ENCODE results near the gene AKR1C1.
"Not testable (repeated sequence)": the region's sequence is repeated elsewhere in the genome, so short reads cannot be mapped to it uniquely, and the experiment has no call there.

AKR1C1 gene

DNA sequence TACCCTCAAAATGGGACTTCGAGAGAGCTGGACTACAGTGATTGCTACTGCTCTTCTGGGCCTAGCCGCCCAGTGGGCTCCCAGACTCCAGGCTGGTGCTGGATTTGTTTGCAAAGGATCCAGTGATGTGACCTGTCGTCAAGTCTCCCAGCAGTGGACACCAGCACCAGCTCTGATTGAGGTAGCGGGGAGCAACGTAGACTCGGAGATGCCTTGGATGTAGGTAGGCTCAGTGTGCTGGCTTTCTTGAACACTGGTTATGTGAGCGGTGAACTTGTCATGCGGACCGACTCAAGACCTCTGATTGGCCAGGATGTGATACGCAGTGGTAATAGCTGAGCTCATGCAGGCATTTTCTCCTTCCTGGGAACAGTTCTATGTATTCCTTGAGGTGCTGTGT is 21.0 kb downstream of the AKR1C1 start:
- no peak for DNase-seq

DNA sequence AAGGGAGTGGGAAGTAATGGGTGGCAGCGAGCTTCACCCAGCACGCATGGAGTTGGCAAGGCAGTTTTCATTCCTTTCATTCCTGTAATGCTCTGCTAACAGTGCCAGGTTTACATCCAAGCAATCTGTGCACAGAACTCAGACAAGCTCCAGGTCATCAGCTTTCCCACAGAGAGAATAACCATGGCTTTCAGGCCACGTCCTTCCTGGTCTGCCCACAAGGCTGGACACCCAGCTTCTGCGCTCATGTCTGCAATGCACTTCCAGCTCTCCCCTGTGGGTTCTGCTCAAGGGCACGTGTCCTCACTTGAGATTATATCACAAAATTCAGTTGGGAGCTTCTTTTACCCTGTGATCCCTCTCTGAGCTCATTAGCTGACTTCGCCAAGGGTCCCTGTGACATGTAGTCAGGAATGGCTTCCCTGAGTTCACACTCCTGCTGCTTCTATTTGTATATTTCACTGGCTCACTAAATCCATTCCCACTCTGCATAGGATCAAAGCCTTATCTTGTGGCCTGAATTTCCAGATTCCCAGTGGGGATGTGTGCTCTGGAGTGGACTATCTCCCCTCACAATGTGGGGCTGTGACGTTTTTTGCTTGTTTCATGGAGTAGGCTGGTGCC is 21.9 kb downstream of the AKR1C1 start:
- DNase-seq: no peak

DNA sequence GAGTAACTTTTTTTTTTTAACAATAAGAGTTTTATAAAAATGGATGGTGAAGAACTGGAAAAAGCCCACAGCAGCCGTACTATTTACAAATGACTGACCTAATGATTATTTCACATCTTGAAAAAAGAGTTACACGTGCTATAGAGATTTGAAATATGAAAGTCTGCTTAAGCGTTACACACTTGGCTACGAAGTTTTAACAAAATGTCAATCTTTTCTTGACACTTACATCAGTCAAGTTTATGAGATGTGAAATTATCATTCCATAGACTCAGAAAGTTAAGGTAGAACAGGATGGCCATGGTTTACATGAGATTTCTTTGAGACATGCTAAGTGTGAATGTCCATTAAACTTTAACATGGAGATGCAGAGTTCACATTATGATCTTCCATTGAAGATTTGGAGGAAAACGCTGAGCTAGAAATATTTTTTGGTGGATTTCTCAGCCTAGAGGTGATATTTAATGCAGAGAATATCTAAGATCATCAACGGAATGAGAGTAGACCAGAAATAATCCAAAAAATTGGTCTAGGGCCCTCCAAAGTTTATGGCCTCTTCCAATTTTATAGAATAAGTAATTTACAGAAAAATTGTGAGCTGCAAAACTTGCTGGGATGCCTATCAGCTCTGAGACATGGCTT is 24.9 kb downstream of the AKR1C1 start:
- DNase-seq: not testable (repeated sequence)

DNA sequence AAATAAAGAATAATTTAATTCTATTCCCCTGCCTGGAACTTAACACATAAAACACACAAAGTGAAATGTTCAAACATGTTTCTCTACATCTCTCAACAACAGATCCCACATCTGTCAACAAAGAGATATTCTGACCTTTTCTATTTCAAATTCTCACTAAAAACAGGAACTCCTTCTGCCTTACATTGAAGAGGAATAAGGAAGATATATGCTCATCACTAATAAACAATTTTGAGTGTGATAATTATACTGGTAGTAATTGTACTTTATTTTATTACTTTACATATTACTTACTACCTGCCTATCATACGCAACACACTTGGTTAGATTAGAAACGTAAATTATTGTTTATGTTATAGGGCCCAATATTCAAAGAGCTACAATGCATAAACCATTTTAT is 27.0 kb downstream of the AKR1C1 start:
- DNase-seq: no peak

DNA sequence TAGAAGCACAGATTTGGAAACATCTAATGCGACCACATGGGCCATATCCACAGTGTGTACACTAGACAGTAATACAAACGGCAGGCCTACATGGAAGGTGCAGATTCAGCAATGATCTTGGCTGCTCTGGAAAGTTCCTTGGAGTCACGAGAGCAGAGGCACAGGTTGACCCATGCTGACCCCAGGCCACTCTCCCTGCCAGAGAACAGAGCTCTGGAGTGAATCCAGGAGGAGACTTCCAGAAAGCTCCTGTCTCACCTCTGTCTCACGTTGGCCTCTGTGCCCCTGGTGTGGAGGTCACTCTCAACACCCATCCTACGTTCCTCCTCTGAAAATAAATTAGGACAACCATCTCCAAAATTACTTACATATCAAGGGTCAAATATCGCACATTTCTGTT is 28.2 kb downstream of the AKR1C1 start:
- DNase-seq: not testable (repeated sequence)

DNA sequence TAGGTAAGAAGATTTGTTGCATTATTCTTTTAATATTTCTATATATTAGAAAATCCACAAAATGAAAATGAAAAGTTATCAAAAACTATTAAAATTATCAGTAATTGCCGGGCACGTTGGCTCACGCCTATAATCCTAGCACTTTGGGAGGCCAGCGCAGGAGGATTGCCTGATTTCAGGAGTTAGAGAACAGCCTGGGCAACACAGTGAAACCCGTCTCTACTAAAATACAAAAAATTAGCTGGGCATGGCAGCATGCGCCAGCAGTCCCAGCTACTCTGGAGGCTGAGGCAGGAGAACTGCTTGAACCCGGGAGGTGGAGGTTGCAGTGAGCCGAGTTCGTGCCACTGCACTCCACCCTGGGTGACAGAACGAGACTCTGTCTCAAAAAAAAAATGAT is 29.3 kb downstream of the AKR1C1 start:
- not testable (repeated sequence) for DNase-seq

DNA sequence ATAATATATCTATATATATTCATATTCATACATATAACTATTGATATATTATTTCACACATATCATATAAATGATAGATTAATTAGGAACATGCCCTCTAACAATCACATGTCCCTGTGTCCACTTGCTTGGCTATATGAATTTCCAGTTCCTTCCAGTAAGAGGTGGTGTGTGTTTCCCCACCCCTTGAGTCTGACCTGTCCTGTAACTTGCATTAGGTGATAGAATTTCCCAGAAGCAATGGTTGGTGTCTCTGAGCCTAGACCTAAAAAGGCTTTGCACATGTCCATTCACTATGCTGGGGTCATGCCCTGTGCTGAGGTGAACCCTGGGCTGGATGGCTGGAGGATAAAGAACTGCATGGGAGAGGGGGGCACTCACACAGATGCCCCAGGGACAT is 31.0 kb downstream of the AKR1C1 start:
- DNase-seq: not testable (repeated sequence)

DNA sequence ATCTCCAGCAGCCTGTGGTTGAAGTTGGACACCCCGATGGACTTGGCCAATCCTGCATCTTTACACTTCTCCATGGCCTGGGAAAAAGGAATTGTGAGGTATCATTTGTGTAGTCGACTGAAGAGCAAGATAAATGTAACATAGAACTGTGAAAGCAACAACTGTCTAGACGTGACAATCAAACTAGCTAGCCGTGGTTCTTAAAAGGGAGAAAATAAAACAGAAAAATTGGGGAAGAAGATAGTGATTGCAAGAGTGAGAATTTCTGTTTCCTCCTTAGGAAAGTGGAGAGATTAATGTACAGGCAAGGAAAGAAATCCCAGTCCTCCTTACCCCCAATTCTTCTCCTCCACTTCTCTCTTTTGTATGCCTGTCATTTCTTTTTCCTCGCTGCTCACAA is 35.5 kb downstream of the AKR1C1 start:
- DNase-seq: no peak

DNA sequence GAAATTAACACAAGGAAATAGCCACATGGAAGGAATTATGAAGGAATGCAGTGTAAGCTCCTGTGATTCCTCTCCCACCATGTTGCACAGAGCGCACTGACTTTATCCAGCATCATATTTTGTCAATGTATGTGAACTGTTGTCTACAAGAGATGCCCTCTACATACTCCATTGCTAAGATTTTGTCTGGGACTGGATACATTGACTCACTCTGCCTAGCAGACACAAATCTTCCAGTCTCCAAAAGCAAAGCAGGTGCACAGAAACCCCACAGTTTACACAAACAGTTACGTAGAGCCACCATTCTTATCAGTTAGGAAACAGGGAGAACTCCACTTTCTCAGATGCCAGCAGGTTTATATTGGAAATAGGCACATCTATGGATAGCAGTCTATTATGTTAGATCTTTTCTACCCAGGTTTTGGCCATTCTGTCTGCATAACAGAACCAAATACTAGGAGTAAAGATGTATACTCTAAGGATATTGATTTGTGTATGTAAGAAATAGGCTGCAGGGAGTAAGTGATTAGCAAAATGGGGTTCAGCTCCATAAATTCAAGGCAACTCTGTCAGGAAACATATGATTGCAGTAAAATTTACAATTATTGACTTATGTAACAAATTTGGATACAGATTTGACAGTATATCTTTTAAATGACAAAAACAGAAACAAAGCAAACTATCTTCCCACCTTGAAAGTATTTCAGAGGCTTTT is 39.0 kb downstream of the AKR1C1 start:
- no peak for DNase-seq

DNA sequence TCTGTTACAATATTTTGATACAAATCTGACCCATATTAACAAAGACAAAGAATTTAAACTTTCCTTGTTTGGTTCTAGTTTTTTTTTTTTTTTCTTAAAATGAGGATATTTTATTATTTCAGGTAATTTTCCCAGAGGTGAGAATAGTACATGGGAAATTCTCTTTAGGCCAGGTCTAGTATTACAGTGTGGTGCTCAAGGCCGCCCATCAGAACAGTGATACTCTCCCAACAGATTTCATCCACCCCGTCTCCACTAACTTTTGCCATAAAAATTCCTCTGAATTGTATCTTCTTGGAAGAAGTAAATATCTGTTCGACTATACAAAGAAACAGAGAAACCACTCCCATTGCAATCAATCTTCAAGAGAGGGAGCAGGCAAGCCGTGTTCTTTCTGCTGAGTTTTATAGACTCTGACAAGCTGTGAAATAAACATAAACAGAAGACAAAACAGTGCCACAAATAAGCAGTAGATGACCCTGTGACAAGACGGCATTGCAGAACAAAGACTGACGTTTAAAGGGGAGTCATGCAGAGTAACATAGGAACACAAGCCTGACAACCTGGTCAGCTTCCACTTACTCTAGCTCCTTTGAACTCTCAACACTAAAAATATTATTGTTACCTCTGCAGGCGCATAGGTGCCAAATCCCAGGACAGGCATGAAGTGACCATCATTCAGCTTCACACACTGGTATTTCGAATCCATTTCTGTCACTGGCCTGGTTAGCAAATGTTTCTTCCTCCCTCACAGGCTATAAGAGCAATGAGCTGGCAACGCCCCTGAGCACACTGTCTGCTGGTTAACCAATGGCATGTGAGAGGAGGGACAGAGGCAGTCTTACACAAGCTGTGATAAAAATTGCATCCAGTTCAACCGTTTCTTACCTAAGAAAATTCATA is 40.2 kb downstream of the AKR1C1 start, which contains the start of gene AKR1C2:
AKR1C2 (minus strand) TSS at position 731 of the 903 bp plus-strand sequence; CDS start at position 709, 22 bp downstream.
- DNase-seq: not testable (repeated sequence)

DNA sequence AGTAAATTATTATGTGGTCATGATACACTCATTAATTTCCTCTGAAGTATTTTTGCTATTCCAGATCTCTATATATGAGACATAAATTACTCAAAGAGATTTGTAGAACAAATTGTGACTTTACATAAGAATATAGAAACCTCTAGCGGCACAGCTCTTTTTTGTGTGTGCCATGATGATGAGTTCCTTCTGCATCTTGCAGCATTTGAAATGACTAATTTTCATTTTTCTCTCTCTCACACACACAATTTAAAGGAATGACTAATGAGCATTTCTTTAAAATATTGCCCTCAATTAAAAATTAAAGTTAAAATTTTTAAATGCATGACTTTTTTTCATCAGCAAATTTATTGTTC is 40.8 kb downstream of the AKR1C1 start:
- not testable (repeated sequence) for DNase-seq

DNA sequence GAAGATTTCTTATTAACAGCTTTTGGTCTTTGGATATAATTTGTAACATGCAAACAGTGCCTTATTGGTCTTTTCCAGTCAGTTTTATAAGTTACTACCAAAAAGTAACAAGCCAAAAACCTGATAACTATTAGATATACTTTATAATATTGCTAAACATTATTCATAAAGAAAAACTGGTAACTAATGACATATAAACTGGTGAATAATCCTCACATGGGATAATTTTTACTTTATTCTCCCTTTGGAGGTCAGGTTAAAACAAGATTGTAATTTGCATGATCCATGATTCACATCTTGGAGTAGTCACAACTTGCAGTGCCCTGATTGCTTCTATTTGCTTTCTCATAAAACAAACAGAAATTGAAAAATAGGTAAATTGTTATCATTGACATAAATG is 41.3 kb downstream of the AKR1C1 start:
- not testable (repeated sequence) for DNase-seq

DNA sequence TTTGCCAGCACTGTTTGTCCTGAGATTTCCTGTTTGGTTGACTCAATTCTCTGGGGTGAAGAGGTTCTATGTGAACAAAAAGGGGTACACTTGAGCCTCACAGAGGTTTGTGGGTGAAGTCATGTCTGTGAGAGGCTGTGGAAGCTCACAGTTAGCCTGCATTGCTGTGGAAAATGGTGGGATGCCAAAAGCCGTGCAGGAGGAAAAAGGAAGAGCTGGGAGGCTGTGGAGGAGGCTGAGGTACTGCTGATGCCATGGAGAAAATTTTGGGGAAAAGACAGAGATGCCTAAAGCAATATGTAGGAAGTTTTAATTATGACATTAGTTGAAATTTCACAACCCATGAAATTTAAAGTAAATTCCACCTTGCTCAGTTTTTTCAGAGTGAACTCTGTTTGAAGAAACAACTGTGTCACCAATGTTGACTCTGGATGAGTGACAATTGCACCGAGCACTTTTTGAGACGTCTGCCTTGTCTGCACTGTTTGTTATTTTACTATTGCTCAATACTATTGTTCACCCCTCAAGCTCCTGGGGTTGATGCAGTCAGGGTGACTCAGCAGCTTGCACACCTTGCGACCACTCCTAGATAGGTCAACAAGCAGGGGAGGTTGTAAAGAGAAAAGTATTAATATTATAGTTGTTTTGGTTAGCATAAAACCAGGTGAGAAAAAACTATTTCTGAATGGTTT is 45.8 kb downstream of the AKR1C1 start:
- not testable (repeated sequence) for DNase-seq

DNA sequence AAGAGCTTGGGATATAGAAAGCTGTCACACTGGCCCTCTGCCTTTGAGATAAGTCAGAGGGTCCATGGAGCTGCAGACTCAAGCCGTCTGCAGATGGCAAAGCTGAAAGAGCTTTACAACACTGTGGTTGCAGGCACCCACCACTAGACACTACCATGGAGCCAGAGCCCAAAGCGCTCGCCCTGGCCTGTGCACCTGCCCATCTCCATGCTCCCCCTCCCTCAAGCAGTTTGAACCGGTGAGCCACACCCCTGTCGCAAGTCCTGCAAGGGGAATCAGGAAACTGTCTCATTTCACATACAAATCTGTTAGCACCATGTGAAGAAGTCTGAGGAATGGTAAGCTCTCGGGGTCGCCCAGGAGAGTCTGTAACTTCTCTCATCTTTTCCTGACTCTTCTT is 46.8 kb downstream of the AKR1C1 start:
- DNase-seq: not testable (repeated sequence)

DNA sequence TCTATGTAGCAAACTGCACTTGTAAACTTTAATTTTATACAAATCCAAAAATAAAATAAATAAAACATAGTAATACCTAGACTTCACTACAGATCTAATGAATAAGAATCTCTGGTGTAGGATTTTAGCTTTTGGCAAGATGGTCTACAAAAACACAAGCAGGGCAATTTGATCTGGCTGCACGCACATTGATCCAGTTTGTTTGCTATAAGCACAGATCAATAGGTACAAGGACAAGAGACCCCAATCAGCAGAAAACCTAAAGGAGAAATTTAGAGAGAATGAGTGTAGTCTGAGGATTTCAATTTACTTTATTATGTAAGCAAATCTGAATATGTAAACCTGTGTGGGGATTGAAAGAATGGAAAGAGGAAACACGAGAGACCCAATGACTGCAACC is 48.2 kb downstream of the AKR1C1 start:
- DNase-seq: not testable (repeated sequence)

DNA sequence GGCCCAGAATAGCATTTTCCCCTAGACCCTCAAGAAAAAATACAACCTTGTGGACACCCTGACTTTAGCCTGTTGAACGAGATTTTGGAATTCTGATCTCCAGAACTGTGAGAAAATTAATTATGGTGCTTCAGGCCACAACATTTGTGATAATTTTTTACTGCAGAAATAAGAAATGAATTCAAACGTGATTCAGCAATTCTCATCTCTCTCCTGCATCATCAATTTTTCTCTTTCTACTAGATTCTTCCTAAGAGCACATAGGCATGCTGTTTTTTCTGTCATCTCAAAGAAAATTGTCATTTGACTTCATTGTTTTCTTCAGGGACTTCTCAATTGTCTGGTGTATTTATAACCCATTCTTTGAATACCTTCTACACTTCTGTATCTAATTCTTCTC is 49.4 kb downstream of the AKR1C1 start:
- no peak for DNase-seq

DNA sequence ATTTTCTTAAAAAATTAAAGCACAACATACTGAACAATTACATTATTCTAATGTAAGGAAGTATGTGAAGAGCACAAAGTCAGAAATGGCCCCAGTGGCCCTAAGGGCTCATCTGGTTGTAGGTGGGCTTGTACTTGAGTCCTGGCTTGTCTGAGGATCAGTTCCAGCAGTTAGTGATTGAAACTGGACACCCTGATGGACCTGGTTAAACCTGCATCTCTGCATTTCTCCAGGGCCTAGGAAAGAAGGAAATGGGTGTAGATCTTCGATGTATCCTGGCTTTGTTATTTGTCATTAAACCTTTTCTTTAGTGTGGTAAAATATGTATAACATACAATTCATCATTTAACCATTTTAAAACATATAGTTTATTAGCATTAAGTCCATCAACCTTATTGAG is 50.2 kb downstream of the AKR1C1 start:
- DNase-seq: no peak

DNA sequence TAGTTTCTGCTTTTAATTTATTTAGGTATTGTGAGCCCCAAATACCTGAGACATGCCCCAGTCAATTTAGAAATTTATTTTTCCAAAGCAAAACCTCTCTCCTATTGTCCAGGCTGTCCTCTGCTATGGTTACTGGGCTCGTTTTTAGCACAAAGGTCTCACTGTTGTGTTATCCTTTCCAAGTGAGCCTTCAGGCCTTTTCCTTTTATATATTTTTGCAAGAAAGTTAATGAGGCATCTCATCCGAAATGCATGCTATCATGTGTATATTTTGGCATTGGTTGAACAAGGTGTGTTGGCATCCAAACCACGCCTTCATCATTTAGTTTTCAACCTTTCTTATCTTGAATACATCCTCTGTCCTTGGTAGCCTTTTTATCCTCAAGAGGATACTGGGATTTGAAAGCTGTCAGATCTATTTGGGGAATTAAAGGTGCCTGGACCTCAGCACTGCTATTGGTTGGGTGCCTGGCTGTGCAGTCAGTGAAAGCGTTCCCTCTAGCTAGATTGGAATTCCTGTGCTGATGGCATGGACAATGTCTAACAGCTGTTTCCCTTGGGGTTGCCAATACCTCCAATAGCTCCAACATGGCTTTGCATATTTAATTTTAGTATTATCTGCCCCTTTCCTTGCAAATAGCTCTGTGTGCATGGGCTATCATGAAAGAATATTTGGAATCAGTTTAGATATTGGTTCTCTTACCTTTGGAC is 51.1 kb downstream of the AKR1C1 start:
- not testable (repeated sequence) for DNase-seq

DNA sequence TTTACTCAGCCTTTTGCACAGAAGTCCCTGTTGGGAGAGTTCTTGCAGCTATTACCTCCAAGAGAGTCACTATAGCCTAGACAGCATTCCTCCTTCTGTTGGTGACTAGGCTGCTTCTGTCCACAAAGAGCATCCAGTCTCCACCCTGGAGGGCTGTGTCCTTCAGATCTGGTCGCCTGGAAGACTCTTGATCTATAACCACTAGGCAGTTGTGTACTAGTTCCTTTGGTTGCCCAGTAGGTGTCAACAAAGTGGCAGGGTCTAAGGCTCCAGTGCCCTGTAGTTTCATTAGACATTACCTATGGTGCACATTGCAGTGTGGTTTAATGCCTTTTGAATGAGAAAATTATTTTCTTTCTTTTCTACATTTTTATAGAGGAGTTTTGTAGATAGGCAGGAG is 51.7 kb downstream of the AKR1C1 start:
- DNase-seq: no peak

DNA sequence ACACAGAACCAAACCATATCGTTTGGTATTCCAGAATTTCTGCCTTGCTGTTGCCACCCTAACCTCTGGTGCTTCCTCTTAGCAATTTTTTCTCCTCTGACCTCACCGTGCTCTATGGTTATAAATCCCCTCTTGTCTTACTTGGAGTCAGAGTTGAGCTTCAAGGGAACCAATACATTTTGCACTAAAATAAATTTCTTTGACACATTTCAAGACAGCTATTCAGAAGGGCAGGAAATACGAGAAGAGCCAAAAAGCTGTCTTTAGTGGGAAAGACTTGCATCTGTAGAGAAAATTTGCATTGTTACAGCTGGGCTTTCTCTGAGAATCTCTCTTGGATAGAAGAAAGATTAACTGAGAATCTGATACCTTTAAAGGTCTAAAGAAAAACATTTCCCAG is 54.9 kb downstream of the AKR1C1 start:
- no peak for DNase-seq

DNA sequence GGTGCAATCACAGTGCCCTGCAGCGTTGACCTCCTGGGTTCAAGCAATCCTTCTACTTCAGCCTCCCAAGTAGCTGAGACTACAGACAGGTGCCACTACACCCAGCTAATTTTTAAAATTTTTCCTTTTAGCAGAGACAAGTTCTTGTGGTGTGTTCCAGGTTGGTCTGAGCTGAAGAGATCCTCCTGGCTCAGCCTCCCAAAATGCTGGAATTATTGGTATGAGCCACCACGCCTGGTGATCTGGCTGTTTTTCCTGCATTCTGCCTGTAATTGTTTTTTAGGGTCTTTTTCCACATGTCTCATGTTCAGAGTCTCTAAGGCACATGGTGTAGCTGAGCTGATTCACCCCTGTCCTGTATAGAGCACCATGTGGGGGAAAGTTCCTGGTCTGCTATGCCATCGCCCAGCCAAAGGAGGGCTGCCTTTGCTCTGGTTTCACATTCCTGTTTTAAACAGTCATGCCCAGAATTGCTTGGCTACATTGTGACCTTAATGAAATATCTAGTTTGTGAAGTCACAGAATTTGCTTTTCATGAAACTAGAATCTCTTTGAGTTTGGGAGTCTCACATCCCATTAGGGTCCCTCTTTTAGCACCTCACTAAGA is 55.6 kb downstream of the AKR1C1 start:
- DNase-seq: not testable (repeated sequence)
